Adrenal gland (tissue), 12 donors: ENCODE results near the gene SAP30BP. TPM values are rescaled to one million over a fixed set of nuclear protein-coding genes. Genes with fewer than 3 reads are reported as not detected.
"Not testable (repeated sequence)": the region's sequence is repeated elsewhere in the genome, so short reads cannot be mapped to it uniquely, and the experiment has no call there.

Experiments
- DNase-seq, 7 donors: peaks; one replicate each; pipeline ENCODE4 v3.0.0-alpha.2; 2019 to 2020
- H3K27ac ChIP-seq, 5 donors: fragments of 200-600 bp; sonication (generic) in 4 of 5; 1 replicate in 3 of 5; 2 replicates in 2 of 5; pipeline versions ENCODE4 v1.5.1 to v1.8.0; 2016 to 2020; ENCODE audit warnings: mild to moderate bottlenecking in 1 of 5
- H3K27me3 ChIP-seq: fragments of 200-600 bp; 2 replicates; pipeline ENCODE4 v1.8.0; 2021
- H3K36me3 ChIP-seq, 2 donors: fragments of 200-600 bp; replicated peaks in 1 of 2; 1 replicate in 1 of 2; 2 replicates in 1 of 2; pipeline versions ENCODE4 v1.5.1 to v1.8.0; 2018 to 2022
- H3K4me1 ChIP-seq, 2 donors: fragments of 200-600 bp; replicated peaks in 1 of 2; 1 replicate in 1 of 2; 2 replicates in 1 of 2; pipeline versions ENCODE4 v1.5.1 to v1.8.0; 2018 to 2021
- H3K4me3 ChIP-seq, 4 donors: fragments of 200-600 bp; sonication (generic) in 3 of 4; one replicate each; pipeline ENCODE4 v1.5.1; 2016 to 2018
- H3K9me3 ChIP-seq, 3 donors: fragments of 200-600 bp; sonication (generic) in 1 of 3; replicated peaks in 1 of 3; 1 replicate in 2 of 3; 2 replicates in 1 of 3; pipeline versions ENCODE4 v1.5.1 to v1.8.0; 2016 to 2021
- CTCF ChIP-seq, 6 experiments: fragments of 450-650 bp in 4 of 6; fragments of 200-600 bp in 2 of 6; sonication (generic) in 1 of 6; IDR thresholded peaks; 1 replicate in 5 of 6; 2 replicates in 1 of 6; pipeline versions ENCODE4 v1.5.1 to v1.8.0; 2016 to 2021; ENCODE audit warnings: antibody characterized with exemption in 6 of 6, mild to moderate bottlenecking in 2 of 6, moderate library complexity in 1 of 6
- POLR2A ChIP-seq, 2 donors: fragments of 450-650 bp; IDR thresholded peaks; one replicate each; pipeline ENCODE4 v1.6.1; 2017; ENCODE audit warnings: antibody characterized with exemption in 2 of 2, mild to moderate bottlenecking in 2 of 2, moderate library complexity in 1 of 2
- WGBS, 4 donors: extraction: QIAGEN DNeasy Blood & Tissue Kit in 2 of 4; methylation state at CpG; one replicate each; pipeline versions ENCODE4 v1.1.5 to v1.1.7; 2013 to 2017; 5-methylcytosine and 5-hydroxymethylcytosine counted together
- intact Hi-C, 2 donors: fragments of 100-400 bp; cut with DNase I; formaldehyde crosslinking; loops; one replicate each; pipeline versions ENCODE4 v1.14.1 to v1.15.0; 2022 to 2023
- polyA plus RNA-seq, 3 donors: library from polyadenylated mRNA; stranded (reverse); fragments of 200-250 nt in 2 of 3; fragments of 350-450 nt in 1 of 3; fragmentation: Illumina TruSeq in 1 of 3; extraction: RNeasy Lipid Tissue Mini Kit (QIAGEN cat#74804) in 1 of 3; gene quantifications; one replicate each; pipeline ENCODE4 v1.2.3, GENCODE V29; 2013 to 2014
- total RNA-seq, 9 donors: library from RNA; depleted of rRNA in 4 of 9; stranded (reverse); fragments of >200 nt in 4 of 9; fragments of 120-200 nt in 1 of 9; fragmentation: NEBNext Ultra II Directional in 1 of 9; extraction: Animal tissue kit (Norgen Biotek cat#: 25700) in 1 of 9; gene quantifications; one replicate each; pipeline versions ENCODE4 v1.1.0 to v1.2.4, GENCODE V29; 2013 to 2023
- donor health status: healthy with polysubstance abuse.
- donor health status: Bipolar disorder and iron deficiency.
- donor health status: DM: yes; HTN: yes; CAD: no.
- donor health status: DM: no; HTN: no; CAD: no.
- donor health status: DM: no; HTN: no; CAD: no.
- donor health status: DM: yes; HTN: yes; CAD: no.

The SAP30BP gene
- total and polyA plus RNA-seq, 12 donors: 45.3 to 130 (median 69.1) TPM

GRCh38 chr17:75635610-75636202 lies 31.4 kb upstream of the SAP30BP start:
- no peak for TF ChIP-seq POLR2A (IDR thresholded peaks at IDR 0.05)
- no peak for DNase-seq
- no peaks in the 10 kb centered on the region for H3K36me3 ChIP-seq
- no peaks in the 10 kb centered on the region for H3K27me3 ChIP-seq
- peaks cover 14 to 18% of the 10 kb centered on the region in 2 donors for H3K4me1 ChIP-seq
- no peak overlapping the region for H3K27ac ChIP-seq
- intact Hi-C loops: no loop called here
- 66 to 91% (median 81%) methylated on average over 6 to 16 of the region's 16 CpGs for WGBS, 4 donors
- no peaks in the 10 kb centered on the region for H3K9me3 ChIP-seq
- H3K4me3 ChIP-seq: no peak overlapping the region

DNA sequence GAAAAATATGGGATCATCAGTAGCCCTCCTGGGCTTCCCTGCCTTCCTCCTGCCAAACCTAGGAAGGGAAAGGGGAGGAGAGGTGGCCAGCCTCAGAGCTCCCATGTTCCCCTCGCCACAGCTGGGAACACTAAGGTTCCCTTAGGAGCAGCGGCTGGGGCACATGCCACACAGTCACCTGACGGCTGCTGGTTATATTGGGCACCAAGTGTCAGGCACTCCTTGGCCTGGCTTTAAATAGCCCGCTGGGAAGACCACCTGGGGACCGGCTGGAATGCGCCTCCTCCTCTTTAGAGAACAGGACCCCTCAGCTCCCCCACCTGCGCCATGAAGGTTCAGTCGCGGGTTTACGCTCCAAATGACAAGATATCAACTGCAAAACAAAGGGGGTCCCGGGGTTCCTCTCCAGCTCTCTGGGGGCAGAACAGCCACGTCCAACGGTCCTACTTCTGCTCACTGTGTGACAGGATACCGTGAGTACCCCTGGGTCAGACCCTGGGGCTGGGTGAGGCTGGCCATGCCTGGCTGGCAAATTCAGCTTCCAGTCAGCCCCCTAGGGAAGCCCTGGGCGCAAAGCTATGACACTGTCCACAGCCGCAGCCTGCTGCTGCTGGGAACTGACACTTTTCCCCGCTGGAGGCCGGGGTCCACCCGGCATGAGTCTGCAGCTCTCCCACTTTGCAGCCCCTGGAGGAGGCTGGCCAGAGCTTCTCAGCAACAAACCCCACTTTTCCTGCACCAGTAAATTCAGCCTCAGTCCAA lies 30.6 kb upstream of the SAP30BP start:
- TF ChIP-seq POLR2A (IDR thresholded peaks at IDR 0.05) (no peak), CTCF (IDR thresholded peaks at IDR 0.05) (no peak)

DNA sequence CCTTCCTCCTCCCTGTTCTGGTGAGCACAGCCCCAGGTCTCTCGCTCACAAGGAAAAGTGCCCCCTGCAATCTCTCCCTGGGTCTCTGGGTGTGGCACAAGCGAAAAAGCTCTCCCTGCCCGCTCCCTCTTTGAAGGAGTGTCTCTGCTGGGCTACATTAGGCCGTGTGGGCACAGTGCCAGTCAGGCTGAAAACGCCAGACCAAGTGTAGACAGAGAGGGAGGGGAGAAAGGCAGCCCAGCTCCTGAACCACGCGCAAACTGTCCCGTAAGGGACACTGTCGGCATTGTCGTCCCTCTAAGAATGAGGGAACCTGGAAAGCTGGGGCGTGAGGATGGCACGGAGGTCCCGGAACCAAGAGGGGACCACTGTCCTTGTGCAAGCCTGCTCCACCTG lies 30.0 kb upstream of the SAP30BP start:
- Histone ChIP-seq H3K27ac (no peak overlapping the region), H3K4me3 (no peak overlapping the region), H3K9me3 (no peaks in the 10 kb centered on the region), H3K36me3 (no peaks in the 10 kb centered on the region), H3K4me1 (peaks cover 14 to 18% of the 10 kb centered on the region in 2 donors), H3K27me3 (no peaks in the 10 kb centered on the region)
- 84 to 91% (median 89%) methylated on average over 13 of the region's 13 CpGs for WGBS, 4 donors
- TF ChIP-seq CTCF (IDR thresholded peaks at IDR 0.05) (no peak), POLR2A (IDR thresholded peaks at IDR 0.05) (no peak)
- intact Hi-C loops: no loop called here
- DNase-seq: no peak

More for the DNA sequence above, 30.6 kb upstream of the SAP30BP start:
- Histone ChIP-seq H3K4me1 (peaks cover 14 to 18% of the 10 kb centered on the region in 2 donors), H3K4me3 (no peak overlapping the region), H3K36me3 (no peaks in the 10 kb centered on the region), H3K9me3 (no peaks in the 10 kb centered on the region), H3K27me3 (no peaks in the 10 kb centered on the region), H3K27ac (no peak overlapping the region)
- no peak for DNase-seq
- 88 to 96% (median 95%) methylated on average over 12 to 19 of the region's 19 CpGs for WGBS, 4 donors
- intact Hi-C loops: no loop called here

- TF ChIP-seq CTCF (IDR thresholded peaks at IDR 0.05): no peak
- no peak for TF ChIP-seq POLR2A (IDR thresholded peaks at IDR 0.05)
- intact Hi-C loops: no loop called here
- Histone ChIP-seq H3K27me3 (no peaks in the 10 kb centered on the region), H3K4me3 (no peak overlapping the region), H3K4me1 (peaks cover 14 to 18% of the 10 kb centered on the region in 2 donors), H3K27ac (no peak overlapping the region), H3K36me3 (no peaks in the 10 kb centered on the region), H3K9me3 (no peaks in the 10 kb centered on the region)
- WGBS, 4 donors: 82 to 100% (median 94%) methylated on average over 2 to 7 of the region's 7 CpGs
- no peak for DNase-seq
These were observed 29.6 kb upstream of the SAP30BP start for GRCh38 chr17:75637551-75637950.

- WGBS, 4 donors: 89 to 97% (median 95%) methylated on average over 12 of the region's 12 CpGs
- DNase-seq, H3K4me3 ChIP-seq, H3K36me3 ChIP-seq, H3K9me3 ChIP-seq, H3K27ac ChIP-seq, intact Hi-C loops, H3K27me3 ChIP-seq: not testable (repeated sequence)
- peaks cover 13% of the 10 kb centered on the region in 2 donors for H3K4me1 ChIP-seq
These were observed 29.1 kb upstream of the SAP30BP start for GRCh38 chr17:75638039-75638438.
